H1 (cell line): Measurements from ENCODE around the gene COPZ1. TPM values are rescaled to one million over a fixed set of nuclear protein-coding genes. Genes with fewer than 3 reads are reported as not detected.
A peak's percentile ranks its signal among the peaks of the same experiment; 100 is the strongest.

ENCODE experiments used
- CBX5 ChIP-seq: fragments of 300-800, 300-1000 bp; sonication (generic); IDR thresholded peaks from 2 replicates; pipeline ENCODE4 v1.7.1; 2016; ENCODE audit warnings: antibody characterized with exemption, low read length, low read depth
- CHD1 ChIP-seq: IDR thresholded peaks from 2 replicates; pipeline ENCODE4 v1.6.1; 2012; ENCODE audit warnings: low read depth, low read length, improper control_type of control experiment
- CTCF ChIP-seq, 3 experiments: IDR thresholded peaks; 1 replicate in 2 of 3; 2 replicates in 1 of 3; pipeline versions ENCODE4 v1.5.1 to v1.6.1; 2011; ENCODE audit warnings: low read length in 3 of 3, mild to moderate bottlenecking in 3 of 3, inconsistent platforms in 2 of 3, low read depth in 1 of 3, moderate library complexity in 1 of 3; ENCODE audit not compliant: insufficient read depth in 1 of 3; ENCODE audit errors: control extremely low read depth in 1 of 3
- FOSL1 ChIP-seq: IDR thresholded peaks from 2 replicates; pipeline ENCODE4 v1.6.1; 2011; ENCODE audit warnings: mild to moderate bottlenecking, low read depth, low read length, moderate library complexity; ENCODE audit not compliant: insufficient read depth
- GABPA ChIP-seq: IDR thresholded peaks from 2 replicates; pipeline ENCODE4 v1.6.1; 2011; ENCODE audit warnings: mild to moderate bottlenecking, low read length, moderate library complexity, borderline replicate concordance; ENCODE audit not compliant: insufficient read depth
- HDAC6 ChIP-seq: IDR thresholded peaks from one replicate; pipeline ENCODE4 v1.7.1; 2012; ENCODE audit warnings: low read depth, mild to moderate bottlenecking, inconsistent platforms, low read length, moderate library complexity
- JUN ChIP-seq: IDR thresholded peaks from 2 replicates; pipeline ENCODE4 v1.6.1; 2011; ENCODE audit warnings: low read depth, mild to moderate bottlenecking, improper control_type of control experiment, low read length
- MAX ChIP-seq: IDR thresholded peaks from 2 replicates; pipeline ENCODE4 v1.6.1; 2012; ENCODE audit warnings: inconsistent platforms
- PHF8 ChIP-seq: fragments of 200-600 bp; sonication (generic); conservative IDR thresholded peaks from 2 replicates; pipeline ENCODE4 v1.7.1; 2012; ENCODE audit warnings: low read depth, mild to moderate bottlenecking, inconsistent platforms, low read length, moderate library complexity
- POLR2A ChIP-seq, 2 experiments: IDR thresholded peaks; 1 replicate in 1 of 2; 2 replicates in 1 of 2; pipeline ENCODE4 v1.6.1; 2011; ENCODE audit warnings: low read depth in 2 of 2, low read length in 2 of 2, mild to moderate bottlenecking in 2 of 2; ENCODE audit errors: control extremely low read depth in 1 of 2
- RBBP5 ChIP-seq: IDR thresholded peaks from 2 replicates; pipeline ENCODE4 v1.7.1; 2012; ENCODE audit warnings: low read depth, mild to moderate bottlenecking, inconsistent platforms, low read length, moderate library complexity, borderline replicate concordance
- RXRA ChIP-seq: IDR thresholded peaks from 2 replicates; pipeline ENCODE4 v1.6.1; 2011; ENCODE audit warnings: low read depth, mild to moderate bottlenecking, low read length, moderate library complexity; ENCODE audit not compliant: insufficient read depth
- SAP30 ChIP-seq: fragments of 300-600 bp; sonication (generic); IDR thresholded peaks from 2 replicates; pipeline ENCODE4 v1.7.1; 2012; ENCODE audit warnings: low read length, moderate library complexity, mild to moderate bottlenecking, inconsistent platforms; ENCODE audit not compliant: insufficient read depth, insufficient replicate concordance
- SIN3A ChIP-seq, 2 experiments: IDR thresholded peaks in 1 of 2; conservative IDR thresholded peaks in 1 of 2; 2 replicates each; pipeline ENCODE4 v1.6.1; 2011 to 2012; ENCODE audit warnings: low read length in 2 of 2, improper control_type of control experiment in 1 of 2, low read depth in 1 of 2, mild to moderate bottlenecking in 1 of 2
- SP1 ChIP-seq: IDR thresholded peaks from 2 replicates; pipeline ENCODE4 v1.6.1; 2011; ENCODE audit warnings: low read depth, low read length
- SUZ12 ChIP-seq: fragments of 200-600 bp; sonication (generic); IDR thresholded peaks from 2 replicates; pipeline ENCODE4 v1.6.1; 2012; ENCODE audit warnings: mild to moderate bottlenecking, inconsistent platforms, low read length, moderate library complexity, mixed read lengths
- TAF7 ChIP-seq: optimal IDR thresholded peaks from 2 replicates; pipeline ENCODE3; 2011; ENCODE audit warnings: low read depth, mild to moderate bottlenecking, inconsistent platforms, low read length, moderate library complexity, borderline replicate concordance
- polyA plus RNA-seq, 7 experiments: library from polyadenylated mRNA; depleted of rRNA in 3 of 7; stranded (reverse) in 5 of 7; unstranded in 2 of 7; fragments of >200 nt in 5 of 7; fragments of 200-250 nt in 2 of 7; gene quantifications; 1 replicate in 5 of 7; 2 replicates in 1 of 7; 4 replicates in 1 of 7; pipeline versions ENCODE4 v1.2.1 to v1.2.3, GENCODE V29; 2011 to 2013; ENCODE audit warnings: missing spikeins in 2 of 7, mixed read lengths in 2 of 7
- total RNA-seq: library from RNA; stranded (reverse); fragmentation: NEBNext Ultra II Directional; extraction: Animal tissue kit (Norgen Biotek cat#: 25700); gene quantifications from 2 replicates; pipeline ENCODE4 v1.2.1, GENCODE V29; 2021
- TF ChIP-seq, protein P1 (sequence below): IDR thresholded peaks from 2 replicates; pipeline ENCODE4 v1.6.1; 2012; ENCODE audit warnings: inconsistent platforms

Gene COPZ1
- total and polyA plus RNA-seq, 2 of the 8 experiments (the other 6 are each of a cell fraction or from before 2014, with no cell fraction given): 103 to 133 TPM

DNA sequence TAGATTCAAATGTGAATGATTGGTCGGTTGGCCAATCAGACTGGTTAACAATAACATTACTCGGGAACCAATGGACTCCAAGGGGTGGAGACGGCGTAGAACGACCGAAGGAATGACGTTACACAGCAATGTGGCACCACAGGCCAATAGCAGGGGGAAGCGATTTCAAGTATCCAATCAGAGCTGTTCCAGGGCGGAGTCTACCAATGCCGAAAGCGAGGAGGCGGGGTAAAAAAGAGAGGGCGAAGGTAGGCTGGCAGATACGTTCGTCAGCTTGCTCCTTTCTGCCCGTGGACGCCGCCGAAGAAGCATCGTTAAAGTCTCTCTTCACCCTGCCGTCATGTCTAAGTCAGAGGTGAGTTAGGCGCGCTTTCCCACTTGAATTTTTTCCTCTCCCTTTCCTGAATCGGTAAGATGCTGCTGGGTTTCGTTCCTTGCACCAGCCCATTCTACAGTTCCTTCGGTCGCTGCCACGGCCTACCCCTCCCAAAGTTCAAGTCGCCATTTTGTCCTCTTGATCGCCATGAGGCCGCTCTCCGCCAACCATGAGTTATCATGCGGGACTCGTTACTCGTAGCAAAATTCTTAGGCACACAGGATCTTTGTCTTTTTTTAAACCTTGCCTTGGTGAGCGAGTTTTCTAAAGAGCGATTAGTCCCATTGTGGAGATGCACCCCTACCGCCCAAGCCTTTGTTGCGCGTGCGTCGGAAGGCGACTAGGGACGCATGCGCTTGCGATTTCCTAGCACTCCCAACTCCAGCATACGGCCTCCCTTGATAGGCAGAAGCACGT lies 44.3 kb upstream of the COPZ1 start, which contains the start of gene HNRNPA1 (continued):
- no peak for TF ChIP-seq FOSL1
- TF ChIP-seq, protein P1, sequence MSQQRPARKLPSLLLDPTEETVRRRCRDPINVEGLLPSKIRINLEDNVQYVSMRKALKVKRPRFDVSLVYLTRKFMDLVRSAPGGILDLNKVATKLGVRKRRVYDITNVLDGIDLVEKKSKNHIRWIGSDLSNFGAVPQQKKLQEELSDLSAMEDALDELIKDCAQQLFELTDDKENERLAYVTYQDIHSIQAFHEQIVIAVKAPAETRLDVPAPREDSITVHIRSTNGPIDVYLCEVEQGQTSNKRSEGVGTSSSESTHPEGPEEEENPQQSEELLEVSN: no peak
- peak; percentile 99 to 100 for TF ChIP-seq POLR2A (IDR thresholded peaks at IDR 0.05; ENCODE audit: control extremely low read depth in 1 of 2, low read depth in 2 of 2, low read length in 2 of 2)
- TF ChIP-seq SIN3A (conservative IDR thresholded peaks at IDR 0.05 in 1 of 2, IDR thresholded peaks at IDR 0.05 in 1 of 2; ENCODE audit: low read depth in 1 of 2, low read length in 2 of 2): 0 out of 4 replicates have a peak, but pooled peaks of 1 of the 2 experiments have one; percentile 32
- TF ChIP-seq SP1: peak; percentile 99
- TF ChIP-seq MAX: peak; percentile 93
- no peak for TF ChIP-seq GABPA
- TF ChIP-seq CTCF (IDR thresholded peaks at IDR 0.05; ENCODE audit: control extremely low read depth in 1 of 3, insufficient read depth in 1 of 3, low read depth in 1 of 3, low read length in 3 of 3): no peak
- TF ChIP-seq RXRA: no peak
- TF ChIP-seq SUZ12: no peak
- no peak for TF ChIP-seq SAP30
- no peak for TF ChIP-seq CBX5
- TF ChIP-seq CHD1: peak; percentile 70
- TF ChIP-seq PHF8: peak; percentile 92
- peak; percentile 98 for TF ChIP-seq TAF7
- TF ChIP-seq JUN: no peak
- TF ChIP-seq HDAC6: no peak
- no peak for TF ChIP-seq RBBP5
